AG04449 (cell line): ENCODE results near the gene CERCAM.

Experiments used
- CTCF ChIA-PET: fragments of 350-600 bp; formaldehyde crosslinking; extraction: SDS; loops from one replicate; lab custom pipeline; 2021; ENCODE audit warnings: antibody characterized with exemption; lab: Yijun Ruan, JAX
- POLR2A ChIA-PET: fragments of 400-600, 350-600 bp; formaldehyde crosslinking; extraction: SDS; loops from one replicate; lab custom pipeline; 2020; ENCODE audit warnings: antibody characterized with exemption, inconsistent platforms; lab: Yijun Ruan, JAX
- DNase-seq: peaks from one replicate; pipeline ENCODE4 v3.0.0-alpha.2; 2010; ENCODE audit warnings: low read depth, low spot score
- H3K4me3 ChIP-seq: 2 replicates; pipeline ENCODE4 v1.5.1; 2011; ENCODE audit warnings: low read depth, mild to moderate bottlenecking, control low read depth, low read length
- TF ChIP-seq, protein P1 (sequence below): IDR thresholded peaks from one replicate; pipeline ENCODE4 v1.5.1; 2011; ENCODE audit warnings: mild to moderate bottlenecking, moderate library complexity, low read length, control low read depth, inconsistent platforms; ENCODE audit not compliant: insufficient read depth; ENCODE audit errors: missing control alignments

The CERCAM gene

DNA sequence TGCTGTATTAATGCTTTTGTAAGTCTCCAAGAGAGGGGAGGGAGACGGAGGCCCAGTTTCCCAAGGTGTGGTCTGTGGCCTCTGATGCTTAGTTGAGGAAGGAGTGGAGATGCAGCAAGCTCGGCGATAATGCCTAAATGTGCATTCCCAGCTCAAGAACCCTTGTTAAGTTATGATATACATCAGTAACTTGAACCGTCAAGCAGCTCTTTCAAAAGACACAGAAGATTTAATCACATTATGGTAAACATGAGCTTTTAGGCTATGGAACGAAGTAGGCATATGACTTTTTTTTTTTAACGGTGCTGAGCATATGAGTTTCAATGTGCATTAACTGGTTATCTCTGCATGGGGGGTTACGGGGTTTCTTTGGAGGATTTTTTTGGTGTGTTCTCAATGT is 61.5 kb downstream of the CERCAM start:
- TF ChIP-seq, protein P1, sequence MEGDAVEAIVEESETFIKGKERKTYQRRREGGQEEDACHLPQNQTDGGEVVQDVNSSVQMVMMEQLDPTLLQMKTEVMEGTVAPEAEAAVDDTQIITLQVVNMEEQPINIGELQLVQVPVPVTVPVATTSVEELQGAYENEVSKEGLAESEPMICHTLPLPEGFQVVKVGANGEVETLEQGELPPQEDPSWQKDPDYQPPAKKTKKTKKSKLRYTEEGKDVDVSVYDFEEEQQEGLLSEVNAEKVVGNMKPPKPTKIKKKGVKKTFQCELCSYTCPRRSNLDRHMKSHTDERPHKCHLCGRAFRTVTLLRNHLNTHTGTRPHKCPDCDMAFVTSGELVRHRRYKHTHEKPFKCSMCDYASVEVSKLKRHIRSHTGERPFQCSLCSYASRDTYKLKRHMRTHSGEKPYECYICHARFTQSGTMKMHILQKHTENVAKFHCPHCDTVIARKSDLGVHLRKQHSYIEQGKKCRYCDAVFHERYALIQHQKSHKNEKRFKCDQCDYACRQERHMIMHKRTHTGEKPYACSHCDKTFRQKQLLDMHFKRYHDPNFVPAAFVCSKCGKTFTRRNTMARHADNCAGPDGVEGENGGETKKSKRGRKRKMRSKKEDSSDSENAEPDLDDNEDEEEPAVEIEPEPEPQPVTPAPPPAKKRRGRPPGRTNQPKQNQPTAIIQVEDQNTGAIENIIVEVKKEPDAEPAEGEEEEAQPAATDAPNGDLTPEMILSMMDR = no peak
- CTCF ChIA-PET = interaction anchor here (0.6 kb wide), 1 partner anchor 43 kb away, joined by 5 read pairs; no protein-coding TSS in a partner anchor
- POLR2A ChIA-PET = interaction anchor here (0.6 kb wide), 1 partner anchor 46 kb away, joined by 3 read pairs; no protein-coding TSS in a partner anchor
- no peak overlapping the region for H3K4me3 ChIP-seq
- DNase-seq = no peak

DNA sequence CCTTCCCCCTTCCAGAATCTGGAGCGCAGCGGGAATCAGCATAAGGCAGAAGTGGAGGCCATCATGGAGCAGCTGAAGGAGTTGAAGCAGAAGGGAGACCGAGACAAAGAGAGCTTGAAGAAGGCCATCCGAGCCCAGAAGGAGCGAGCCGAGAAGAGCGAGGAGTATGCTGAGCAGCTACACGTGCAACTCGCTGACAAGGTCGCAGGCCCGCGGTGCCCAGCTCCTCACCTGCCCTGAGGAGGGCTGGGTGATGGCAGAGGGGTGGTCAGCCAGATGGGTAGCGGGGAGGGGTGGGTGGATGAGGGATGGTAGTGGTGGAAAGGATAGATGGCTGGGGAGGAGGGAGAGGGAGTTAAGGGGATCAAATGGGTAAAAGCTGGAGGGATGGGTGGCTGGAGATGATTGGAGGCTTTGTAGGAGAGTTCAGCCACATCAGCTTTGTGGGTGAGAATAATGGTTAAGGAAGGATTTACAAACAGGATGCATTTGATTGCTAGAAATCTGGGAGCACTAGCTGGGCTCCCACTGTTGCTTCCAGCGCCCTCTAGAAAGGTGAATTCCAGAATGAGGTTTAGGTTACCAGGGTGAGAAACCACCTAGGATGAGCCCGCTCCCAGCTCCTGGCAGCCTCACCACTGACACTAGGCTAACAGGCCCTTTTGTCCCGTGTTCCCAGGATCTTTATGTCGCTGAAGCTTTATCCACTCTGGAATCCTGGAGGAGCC is 64.2 kb downstream of the CERCAM start:
- ChIA-PET CTCF (no interaction called here), POLR2A (interaction anchor here (1.0 kb wide), 1 partner anchor 13 kb away, joined by 3 read pairs; no protein-coding TSS in a partner anchor)
- DNase-seq = no peak
- TF ChIP-seq, protein P1 = no peak
- H3K4me3 ChIP-seq = no peak overlapping the region

DNA sequence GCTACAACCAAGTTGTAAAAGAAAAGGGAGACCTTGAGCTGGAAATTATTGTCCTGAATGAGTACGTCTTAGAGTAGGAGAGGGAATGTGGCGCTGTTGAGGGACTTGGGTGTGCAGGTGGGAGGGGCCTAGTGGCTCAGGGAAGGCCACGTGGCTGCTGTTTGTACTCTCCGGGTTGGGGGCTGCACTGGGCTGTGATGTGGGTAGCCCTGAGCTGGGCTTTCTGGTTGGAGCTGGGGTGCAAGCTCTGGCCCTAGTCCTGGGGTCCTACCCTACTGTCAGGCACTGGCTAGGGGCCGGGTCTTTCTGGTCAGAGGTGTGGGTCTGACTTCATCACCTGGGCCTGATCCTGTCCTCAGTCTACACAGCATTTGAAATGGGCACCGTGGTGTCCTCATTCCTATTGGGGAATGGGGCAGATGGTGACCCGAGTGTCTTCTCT is 64.8 kb downstream of the CERCAM start:
- POLR2A ChIA-PET = no interaction called here
- DNase-seq = no peak
- no peak overlapping the region for H3K4me3 ChIP-seq
- CTCF ChIA-PET = no interaction called here
- TF ChIP-seq, protein P1 = no peak

DNA sequence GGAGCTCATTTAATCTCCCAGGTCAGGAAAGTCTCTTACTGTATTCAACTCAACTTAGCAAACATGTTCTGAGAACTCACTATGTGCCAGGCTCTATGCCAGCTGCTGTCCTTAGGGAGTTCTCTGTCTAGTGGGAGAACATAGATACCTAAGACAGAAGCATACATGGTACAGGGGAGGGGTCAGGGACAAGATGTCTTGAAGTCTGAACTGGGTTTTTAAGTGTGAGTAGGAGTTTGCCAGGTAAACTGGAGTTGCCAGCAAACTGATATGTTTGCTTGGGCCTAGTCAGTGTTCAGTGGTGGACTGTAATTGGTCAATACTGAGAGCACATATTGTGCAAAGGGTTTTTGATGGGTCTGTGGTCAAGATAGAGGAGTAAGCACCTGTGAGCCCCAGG is 65.5 kb downstream of the CERCAM start:
- ChIA-PET POLR2A (no interaction called here), CTCF (interaction anchor here (1.0 kb wide), 1 partner anchor 15 kb away, joined by 3 read pairs; no protein-coding TSS in a partner anchor)
- DNase-seq = no peak
- TF ChIP-seq, protein P1 = no peak
- H3K4me3 ChIP-seq = no peak overlapping the region
